ENCODE results near the gene WDR7.

The WDR7 gene

GRCh38 chr18:56986829-56987228, 335.7 kb downstream of the WDR7 start:
- TF ChIP-seq CTCF (IDR thresholded peaks at IDR 0.05; ENCODE audit: low read depth, low read length) = no peak
- no peak overlapping the region for H3K4me3 ChIP-seq (ENCODE audit: low read depth, low read length)

GRCh38 chr18:56987236-56987635, 336.1 kb downstream of the WDR7 start:
- H3K4me3 ChIP-seq (ENCODE audit: low read depth, low read length) = no peak overlapping the region
- no peak for TF ChIP-seq CTCF (IDR thresholded peaks at IDR 0.05; ENCODE audit: low read depth, low read length)

- TF ChIP-seq CTCF (IDR thresholded peaks at IDR 0.05; ENCODE audit: low read depth, low read length) = no peak
Observed at GRCh38 chr18:56988022-56988421, 336.9 kb downstream of the WDR7 start.

GRCh38 chr18:56990678-56991077, 339.5 kb downstream of the WDR7 start:
- H3K4me3 ChIP-seq (ENCODE audit: low read depth, low read length) = no peak overlapping the region
- TF ChIP-seq CTCF (IDR thresholded peaks at IDR 0.05; ENCODE audit: low read depth, low read length) = no peak

More at GRCh38 chr18:56988022-56988421, 336.9 kb downstream of the WDR7 start:
- H3K4me3 ChIP-seq (ENCODE audit: low read depth, low read length) = no peak overlapping the region

GRCh38 chr18:56992777-56993176, 341.6 kb downstream of the WDR7 start:
- H3K4me3 ChIP-seq (ENCODE audit: low read depth, low read length) = no peak overlapping the region
- no peak for TF ChIP-seq CTCF (IDR thresholded peaks at IDR 0.05; ENCODE audit: low read depth, low read length)

- no peak for TF ChIP-seq CTCF (IDR thresholded peaks at IDR 0.05; ENCODE audit: low read depth, low read length)
- no peak overlapping the region for H3K4me3 ChIP-seq (ENCODE audit: low read depth, low read length)
Observed at GRCh38 chr18:56995579-56996188, 344.5 kb downstream of the WDR7 start.

- no peak for TF ChIP-seq CTCF (IDR thresholded peaks at IDR 0.05; ENCODE audit: low read depth, low read length)
- H3K4me3 ChIP-seq (ENCODE audit: low read depth, low read length) = no peak overlapping the region
Observed at GRCh38 chr18:56997200-56997599, 346.0 kb downstream of the WDR7 start.
